H7 (cell line): Measurements from ENCODE around the gene HLA-DQA1. TPM values are rescaled to one million over a fixed set of nuclear protein-coding genes. Genes with fewer than 3 reads are reported as not detected.
A peak's percentile ranks its signal among the peaks of the same experiment; 100 is the strongest.
"Not testable (repeated sequence)": the region's sequence is repeated elsewhere in the genome, so short reads cannot be mapped to it uniquely, and the experiment has no call there.

Experiments
- DNase-seq: peaks from one replicate; pipeline ENCODE4 v3.0.0; 2012
- H3K27me3 ChIP-seq: 2 replicates; pipeline ENCODE4 v1.6.0; 2011; ENCODE audit warnings: mild to moderate bottlenecking, low read length; ENCODE audit not compliant: control insufficient read depth, insufficient read depth
- H3K36me3 ChIP-seq: replicated peaks from 2 replicates; pipeline ENCODE4 v1.5.1; 2011; ENCODE audit warnings: low read length; ENCODE audit not compliant: control insufficient read depth, insufficient read depth
- H3K4me3 ChIP-seq: 2 replicates; pipeline ENCODE4 v1.5.1; 2011; ENCODE audit warnings: low read depth, mild to moderate bottlenecking, control low read depth, low read length, moderate library complexity; ENCODE audit not compliant: insufficient read depth
- total RNA-seq: library from RNA; depleted of rRNA; stranded (reverse); fragments of >200 nt; shearing (Covaris generic); gene quantifications from 2 replicates; pipeline ENCODE4 v1.2.3, GENCODE V29; 2014

The HLA-DQA1 gene
- total RNA-seq, 1 experiment from 2014 or later, result not detected

GRCh38 chr6:32662099-32662498, 24.9 kb downstream of the HLA-DQA1 start:
- Histone ChIP-seq H3K4me3 (no peak overlapping the region), H3K36me3 (no peaks in the 10 kb centered on the region), H3K27me3 (no peaks in the 10 kb centered on the region; the same call in 1 of the 2 replicates)
- no peak for DNase-seq

GRCh38 chr6:32662836-32663235, 25.6 kb downstream of the HLA-DQA1 start:
- Histone ChIP-seq H3K27me3 (no peaks in the 10 kb centered on the region; the same call in 1 of the 2 replicates), H3K4me3 (no peak overlapping the region)
- no peak for DNase-seq

GRCh38 chr6:32664354-32664753, 27.1 kb downstream of the HLA-DQA1 start:
- H3K27me3 ChIP-seq, result no peaks in the 10 kb centered on the region; the same call in 1 of the 2 replicates
- H3K4me3 ChIP-seq, result no peak overlapping the region
- DNase-seq, result no peak
- H3K36me3 ChIP-seq, result no peaks in the 10 kb centered on the region

More at GRCh38 chr6:32662836-32663235, 25.6 kb downstream of the HLA-DQA1 start:
- H3K36me3 ChIP-seq, result no peaks in the 10 kb centered on the region

GRCh38 chr6:32664827-32665362, 27.7 kb downstream of the HLA-DQA1 start:
- Histone ChIP-seq H3K36me3 (no peaks in the 10 kb centered on the region), H3K27me3 (no peaks in the 10 kb centered on the region; the same call in 1 of the 2 replicates), H3K4me3 (no peak overlapping the region; the same call in 1 of the 2 replicates)
- DNase-seq, result peak; percentile 41

GRCh38 chr6:32665661-32666060, 28.5 kb downstream of the HLA-DQA1 start:
- Histone ChIP-seq H3K36me3 (no peaks in the 10 kb centered on the region), H3K4me3 (no peak overlapping the region), H3K27me3 (no peaks in the 10 kb centered on the region; the same call in 1 of the 2 replicates)
- DNase-seq, result no peak

GRCh38 chr6:32666420-32667300, 29.5 kb downstream of the HLA-DQA1 start, which contains the start of gene HLA-DQB1:
Gene HLA-DQB1 (minus strand): TSS chr6:32666657. CDS start chr6:32666607, 50 bp downstream.
- Histone ChIP-seq H3K36me3 (no peaks in the 10 kb centered on the region), H3K4me3 (no peak within 1 kb of the TSS; the same call in 1 of the 2 replicates), H3K27me3 (no peaks in the 10 kb centered on the region; the same call in 1 of the 2 replicates)
- DNase-seq, result peak; percentile 52

GRCh38 chr6:32668226-32668747, 31.1 kb downstream of the HLA-DQA1 start:
- peak; percentile 6 for DNase-seq
- no peak overlapping the region for H3K4me3 ChIP-seq

GRCh38 chr6:32669240-32669639, 32.0 kb downstream of the HLA-DQA1 start:
- no peaks in the 10 kb centered on the region; the same call in 1 of the 2 replicates for H3K27me3 ChIP-seq
- H3K4me3 ChIP-seq, result no peak overlapping the region
- no peaks in the 10 kb centered on the region for H3K36me3 ChIP-seq
- DNase-seq, result no peak

More at GRCh38 chr6:32668226-32668747, 31.1 kb downstream of the HLA-DQA1 start:
- Histone ChIP-seq H3K36me3 (no peaks in the 10 kb centered on the region), H3K27me3 (no peaks in the 10 kb centered on the region; the same call in 1 of the 2 replicates)

GRCh38 chr6:32669893-32670292, 32.7 kb downstream of the HLA-DQA1 start:
- Histone ChIP-seq H3K36me3 (no peaks in the 10 kb centered on the region), H3K27me3 (no peaks in the 10 kb centered on the region; the same call in 1 of the 2 replicates), H3K4me3 (no peak overlapping the region)
- no peak for DNase-seq

GRCh38 chr6:32671908-32672307, 34.7 kb downstream of the HLA-DQA1 start:
- not testable (repeated sequence) for DNase-seq, H3K27me3 ChIP-seq, H3K4me3 ChIP-seq, H3K36me3 ChIP-seq

- not testable (repeated sequence) for H3K36me3 ChIP-seq, DNase-seq, H3K27me3 ChIP-seq, H3K4me3 ChIP-seq
Measured at GRCh38 chr6:32674123-32674522, 36.9 kb downstream of the HLA-DQA1 start.

- no peak overlapping the region for H3K4me3 ChIP-seq
- DNase-seq, result no peak
- no peaks in the 10 kb centered on the region for H3K27me3 ChIP-seq
- no peaks in the 10 kb centered on the region for H3K36me3 ChIP-seq
Measured at GRCh38 chr6:32679492-32679891, 42.3 kb downstream of the HLA-DQA1 start.

GRCh38 chr6:32680055-32680454, 42.8 kb downstream of the HLA-DQA1 start:
- DNase-seq, result no peak
- H3K4me3 ChIP-seq, result no peak overlapping the region
- H3K27me3 ChIP-seq, result no peaks in the 10 kb centered on the region
- no peaks in the 10 kb centered on the region for H3K36me3 ChIP-seq

- Histone ChIP-seq H3K4me3 (no peak overlapping the region), H3K36me3 (no peaks in the 10 kb centered on the region), H3K27me3 (no peaks in the 10 kb centered on the region)
- DNase-seq, result no peak
Measured at GRCh38 chr6:32684246-32684645, 47.0 kb downstream of the HLA-DQA1 start.
